SK-N-MC (cell line): ENCODE results near the gene ADAMTS3.

Experiments used
- EZH2 ChIP-seq: fragments of 200-600 bp; sonication (generic); IDR thresholded peaks from one replicate; pipeline ENCODE4 v1.6.1; 2017; ENCODE audit warnings: antibody characterized with exemption
- POLR2AphosphoS5 ChIP-seq: IDR thresholded peaks from 2 replicates; pipeline ENCODE4 v1.6.1; 2012; ENCODE audit warnings: mild to moderate bottlenecking, low read depth, low read length, borderline replicate concordance

- no peak for TF ChIP-seq POLR2AphosphoS5
- no peak for TF ChIP-seq EZH2
Measured at GRCh38 chr4:72442715-72443114, 126.3 kb downstream of the ADAMTS3 start.
